OCI-LY3 (cell line): ENCODE results near the gene TRAF3.

Experiments used
- EZH2phosphoT487 ChIP-seq: fragments of 200-600 bp; shearing (Covaris generic); IDR thresholded peaks from 2 replicates; pipeline ENCODE4 v1.6.1; 2018; ENCODE audit warnings: antibody characterized with exemption, mixed run types, low read depth
- TF ChIP-seq, protein P1 (sequence below): fragments of 200-600, 300-600 bp; sonication (generic); IDR thresholded peaks from 2 replicates; pipeline ENCODE4 v1.5.1; 2014; ENCODE audit warnings: antibody characterized with exemption, low read length, low read depth

GRCh38 chr14:102883089-102883541 lies 105.9 kb downstream of the TRAF3 start:
- TF ChIP-seq, protein P1, sequence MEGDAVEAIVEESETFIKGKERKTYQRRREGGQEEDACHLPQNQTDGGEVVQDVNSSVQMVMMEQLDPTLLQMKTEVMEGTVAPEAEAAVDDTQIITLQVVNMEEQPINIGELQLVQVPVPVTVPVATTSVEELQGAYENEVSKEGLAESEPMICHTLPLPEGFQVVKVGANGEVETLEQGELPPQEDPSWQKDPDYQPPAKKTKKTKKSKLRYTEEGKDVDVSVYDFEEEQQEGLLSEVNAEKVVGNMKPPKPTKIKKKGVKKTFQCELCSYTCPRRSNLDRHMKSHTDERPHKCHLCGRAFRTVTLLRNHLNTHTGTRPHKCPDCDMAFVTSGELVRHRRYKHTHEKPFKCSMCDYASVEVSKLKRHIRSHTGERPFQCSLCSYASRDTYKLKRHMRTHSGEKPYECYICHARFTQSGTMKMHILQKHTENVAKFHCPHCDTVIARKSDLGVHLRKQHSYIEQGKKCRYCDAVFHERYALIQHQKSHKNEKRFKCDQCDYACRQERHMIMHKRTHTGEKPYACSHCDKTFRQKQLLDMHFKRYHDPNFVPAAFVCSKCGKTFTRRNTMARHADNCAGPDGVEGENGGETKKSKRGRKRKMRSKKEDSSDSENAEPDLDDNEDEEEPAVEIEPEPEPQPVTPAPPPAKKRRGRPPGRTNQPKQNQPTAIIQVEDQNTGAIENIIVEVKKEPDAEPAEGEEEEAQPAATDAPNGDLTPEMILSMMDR = no peak
- no peak for TF ChIP-seq EZH2phosphoT487
